Thymus (tissue), 11 donors: ENCODE data around the gene AMDHD1. TPM values are rescaled to one million over a fixed set of nuclear protein-coding genes. Genes with fewer than 3 reads are reported as not detected.

Experiments
- DNase-seq, 9 donors: peaks; one replicate each; pipeline ENCODE4 v3.0.0-alpha.2; 2013; ENCODE audit warnings: low spot score in 9 of 9, low read depth in 6 of 9, missing footprints in 1 of 9
- H3K27ac ChIP-seq, 2 donors: one replicate each; pipeline ENCODE4 v1.5.1; 2013; ENCODE audit warnings: control low read depth in 1 of 2, low read depth in 1 of 2, low read length in 1 of 2, mild to moderate bottlenecking in 1 of 2, moderate library complexity in 1 of 2
- H3K27me3 ChIP-seq, 2 donors: one replicate each; pipeline ENCODE4 v1.5.1; 2013; ENCODE audit warnings: low read length in 1 of 2; ENCODE audit not compliant: control insufficient read depth in 2 of 2, insufficient read depth in 1 of 2
- H3K36me3 ChIP-seq, 2 donors: one replicate each; pipeline ENCODE4 v1.5.1; 2013; ENCODE audit warnings: low read length in 1 of 2, mild to moderate bottlenecking in 1 of 2, moderate library complexity in 1 of 2; ENCODE audit not compliant: control insufficient read depth in 2 of 2, insufficient read depth in 2 of 2
- H3K4me1 ChIP-seq, 2 donors: one replicate each; pipeline ENCODE4 v1.5.1; 2013; ENCODE audit warnings: low read length in 2 of 2; ENCODE audit not compliant: control insufficient read depth in 2 of 2, insufficient read depth in 2 of 2
- H3K4me3 ChIP-seq, 2 donors: one replicate each; pipeline ENCODE4 v1.5.1; 2013; ENCODE audit warnings: low read length in 2 of 2, control low read depth in 1 of 2, mild to moderate bottlenecking in 1 of 2
- H3K9me3 ChIP-seq, 2 donors: one replicate each; pipeline ENCODE4 v1.5.1; 2013; ENCODE audit warnings: low read length in 1 of 2, mild to moderate bottlenecking in 1 of 2; ENCODE audit not compliant: control insufficient read depth in 2 of 2, insufficient read depth in 1 of 2
- WGBS: extraction: QIAGEN DNeasy Blood & Tissue Kit; methylation state at CpG from one replicate; pipeline ENCODE4 v1.1.7; 2013; 5-methylcytosine and 5-hydroxymethylcytosine counted together
- polyA plus RNA-seq: library from polyadenylated mRNA; stranded (reverse); fragments of 200-250 nt; gene quantifications from one replicate; pipeline ENCODE4 v1.2.3, GENCODE V29; 2013
- total RNA-seq: library from RNA; stranded (reverse); fragments of 120-200 nt; gene quantifications from one replicate; pipeline ENCODE4 v1.2.4, GENCODE V29; 2013
- donor health status: healthy.

Gene AMDHD1
- total and polyA plus RNA-seq, 2 donors, result 0.52 to 2.2 TPM

- Histone ChIP-seq H3K9me3 (no peaks in the 10 kb centered on the region), H3K27ac (no peak overlapping the region), H3K36me3 (no peaks in the 10 kb centered on the region), H3K4me3 (no peak overlapping the region), H3K4me1 (no peaks in the 10 kb centered on the region), H3K27me3 (no peaks in the 10 kb centered on the region)
- 81% methylated on average over 4 of the region's 4 CpGs for WGBS
- DNase-seq, result no peak
These were observed 29.8 kb downstream of the AMDHD1 start for GRCh38 chr12:95972832-95973456.

- Histone ChIP-seq H3K4me1 (no peaks in the 10 kb centered on the region), H3K27me3 (no peaks in the 10 kb centered on the region), H3K36me3 (no peaks in the 10 kb centered on the region), H3K9me3 (no peaks in the 10 kb centered on the region), H3K27ac (no peak overlapping the region), H3K4me3 (no peak overlapping the region)
- 92% methylated on average over 2 of the region's 2 CpGs for WGBS
- DNase-seq, result no peak
These were observed 31.2 kb downstream of the AMDHD1 start for GRCh38 chr12:95974358-95974757.

- 95% methylated on average over 4 of the region's 4 CpGs for WGBS
These were observed 32.4 kb downstream of the AMDHD1 start for GRCh38 chr12:95975491-95975890.

GRCh38 chr12:95976416-95976832 is 33.3 kb downstream of the AMDHD1 start:
- H3K4me3 ChIP-seq, result no peak overlapping the region
- no peaks in the 10 kb centered on the region for H3K9me3 ChIP-seq
- no peaks in the 10 kb centered on the region for H3K27me3 ChIP-seq
- H3K36me3 ChIP-seq, result no peaks in the 10 kb centered on the region
- DNase-seq, result no peak
- no peak overlapping the region for H3K27ac ChIP-seq
- WGBS, result 97% methylated on average over 8 of the region's 8 CpGs
- no peaks in the 10 kb centered on the region for H3K4me1 ChIP-seq

More at GRCh38 chr12:95975491-95975890, 32.4 kb downstream of the AMDHD1 start:
- H3K36me3 ChIP-seq, result no peaks in the 10 kb centered on the region
- H3K9me3 ChIP-seq, result no peaks in the 10 kb centered on the region
- H3K27me3 ChIP-seq, result no peaks in the 10 kb centered on the region
- H3K4me1 ChIP-seq, result no peaks in the 10 kb centered on the region
- no peak overlapping the region for H3K4me3 ChIP-seq
- DNase-seq, result no peak
- no peak overlapping the region for H3K27ac ChIP-seq

GRCh38 chr12:95977764-95978305 is 34.7 kb downstream of the AMDHD1 start:
- Histone ChIP-seq H3K36me3 (no peaks in the 10 kb centered on the region), H3K27me3 (no peaks in the 10 kb centered on the region), H3K9me3 (no peaks in the 10 kb centered on the region), H3K4me1 (no peaks in the 10 kb centered on the region), H3K4me3 (no peak overlapping the region), H3K27ac (no peak overlapping the region)
- WGBS, result 93% methylated on average over 11 of the region's 11 CpGs
- no peak for DNase-seq

GRCh38 chr12:95978351-95978750 is 35.2 kb downstream of the AMDHD1 start:
- Histone ChIP-seq H3K4me1 (no peaks in the 10 kb centered on the region), H3K36me3 (no peaks in the 10 kb centered on the region), H3K27ac (no peak overlapping the region), H3K4me3 (no peak overlapping the region), H3K9me3 (no peaks in the 10 kb centered on the region), H3K27me3 (no peaks in the 10 kb centered on the region)
- no peak for DNase-seq
- WGBS, result 96% methylated on average over 5 of the region's 5 CpGs

- Histone ChIP-seq H3K27me3 (no peaks in the 10 kb centered on the region), H3K27ac (no peak overlapping the region), H3K4me1 (no peaks in the 10 kb centered on the region), H3K9me3 (no peaks in the 10 kb centered on the region), H3K36me3 (no peaks in the 10 kb centered on the region), H3K4me3 (no peak overlapping the region)
- DNase-seq, result no peak
- 96% methylated on average over 3 of the region's 3 CpGs for WGBS
These were observed 35.6 kb downstream of the AMDHD1 start for GRCh38 chr12:95978774-95979173.

GRCh38 chr12:95980437-95980836 is 37.3 kb downstream of the AMDHD1 start:
- H3K36me3 ChIP-seq, result no peaks in the 10 kb centered on the region
- no peaks in the 10 kb centered on the region for H3K27me3 ChIP-seq
- WGBS, result 97% methylated on average over 5 of the region's 5 CpGs

GRCh38 chr12:95982602-95983001 is 39.5 kb downstream of the AMDHD1 start:
- DNase-seq, result no peak
- no peaks in the 10 kb centered on the region for H3K4me1 ChIP-seq
- H3K27me3 ChIP-seq, result no peaks in the 10 kb centered on the region
- H3K4me3 ChIP-seq, result no peak overlapping the region
- 97% methylated on average over 1 of the region's 1 CpG for WGBS
- H3K36me3 ChIP-seq, result no peaks in the 10 kb centered on the region
- H3K9me3 ChIP-seq, result no peaks in the 10 kb centered on the region
- no peak overlapping the region for H3K27ac ChIP-seq

More at GRCh38 chr12:95980437-95980836, 37.3 kb downstream of the AMDHD1 start:
- H3K27ac ChIP-seq, result no peak overlapping the region
- H3K4me1 ChIP-seq, result no peaks in the 10 kb centered on the region
- H3K4me3 ChIP-seq, result no peak overlapping the region
- no peak for DNase-seq
- H3K9me3 ChIP-seq, result no peaks in the 10 kb centered on the region
